GM21360 (cell line): ENCODE data around the gene DIP2B.
A peak's percentile ranks its signal among the peaks of the same experiment; 100 is the strongest.

Experiments
- ATAC-seq: cut with Tn5 transposase; IDR thresholded peaks from one replicate; pipeline ENCODE4 v1.9.1; 2021; ENCODE audit warnings: mild to moderate bottlenecking, moderate library complexity; ENCODE audit not compliant: unreplicated experiment

DIP2B gene

GRCh38 chr12:50725011-50725942, 220.5 kb downstream of the DIP2B start:
- ATAC-seq: no peak

GRCh38 chr12:50727466-50727865, 222.7 kb downstream of the DIP2B start:
- ATAC-seq: no peak

- ATAC-seq: no peak
Observed at GRCh38 chr12:50728417-50728816, 223.6 kb downstream of the DIP2B start.

GRCh38 chr12:50728841-50729240, 224.1 kb downstream of the DIP2B start:
- no peak for ATAC-seq

GRCh38 chr12:50732591-50732990, 227.8 kb downstream of the DIP2B start:
- ATAC-seq: no peak

GRCh38 chr12:50733706-50734105, 228.9 kb downstream of the DIP2B start:
- ATAC-seq: no peak

- no peak for ATAC-seq
Observed at GRCh38 chr12:50734409-50735263, 229.9 kb downstream of the DIP2B start.

- no peak for ATAC-seq
Observed at GRCh38 chr12:50739611-50740010, 234.8 kb downstream of the DIP2B start.

GRCh38 chr12:50740307-50740706, 235.5 kb downstream of the DIP2B start:
- ATAC-seq: no peak

GRCh38 chr12:50742776-50743175, 238.0 kb downstream of the DIP2B start:
- no peak for ATAC-seq

- no peak for ATAC-seq
Observed at GRCh38 chr12:50745861-50746260, 241.1 kb downstream of the DIP2B start.

GRCh38 chr12:50746431-50746830, 241.6 kb downstream of the DIP2B start:
- ATAC-seq: no peak

GRCh38 chr12:50747817-50748216, 243.0 kb downstream of the DIP2B start:
- no peak for ATAC-seq

- ATAC-seq: no peak
Observed at GRCh38 chr12:50749459-50749882, 244.7 kb downstream of the DIP2B start.

- no peak for ATAC-seq
Observed at GRCh38 chr12:50750366-50750765, 245.6 kb downstream of the DIP2B start.

- no peak for ATAC-seq
Observed at GRCh38 chr12:50751948-50752721, 247.3 kb downstream of the DIP2B start.

- ATAC-seq: no peak
Observed at GRCh38 chr12:50753232-50753769, 248.5 kb downstream of the DIP2B start.

- peak; percentile 71 for ATAC-seq
Observed at GRCh38 chr12:50763639-50764285, 259.0 kb downstream of the DIP2B start, which contains the start of gene ATF1. Gene ATF1, plus strand, starts transcription at chr12:50764101. Its CDS starts 16,045 bp downstream, at chr12:50780146.

GRCh38 chr12:50764286-50765094, 259.7 kb downstream of the DIP2B start:
- ATAC-seq: peak; percentile 39
